ENCODE measurements around the gene ZNF629. TPM values are rescaled to one million over a fixed set of nuclear protein-coding genes. Genes with fewer than 3 reads are reported as not detected.

ZNF629 gene
- polyA plus RNA-seq, 3 donors: 0.27 to 2.0 (median 0.73) TPM

GRCh38 chr16:30744183-30744582 is 42.8 kb downstream of the ZNF629 start:
- peaks cover 40 to 58% of the 10 kb centered on the region in 2 donors for H3K36me3 ChIP-seq (replicated peaks in 1 of 2; ENCODE audit: control insufficient read depth in 1 of 2, insufficient read depth in 2 of 2, low read length in 2 of 2)
- H3K79me2 ChIP-seq (ENCODE audit: insufficient read depth, low read length): peaks cover 8% of the 10 kb centered on the region
- Mint-ChIP-seq H3K36me3 (peaks cover 42 to 55% of the 10 kb centered on the region in 2 donors), H3K4me1 (peaks cover 19% of the 10 kb centered on the region), H3K27me3 (ENCODE audit: low read depth in 3 of 3) (no peaks in the 10 kb centered on the region), H3K4me3 (no peak overlapping the region), H3K27ac (peak overlapping the region in 1 of 7 donors; percentile 60), H3K9me3 (peaks cover 0 to 1% (median 0%) of the 10 kb centered on the region in 7 donors)
- no peak for DNase-seq
- no peak overlapping the region for H3K4me3 ChIP-seq (replicated peaks in 1 of 3; ENCODE audit: low read depth in 2 of 3, low read length in 3 of 3)
- peaks cover 16 to 18% of the 10 kb centered on the region in 2 donors for H3K4me1 ChIP-seq (ENCODE audit: control insufficient read depth in 1 of 2, insufficient read depth in 2 of 2, low read length in 2 of 2)
- H4K20me1 ChIP-seq (ENCODE audit: insufficient read depth, low read length): peaks cover 15% of the 10 kb centered on the region
- H3K27me3 ChIP-seq (ENCODE audit: control insufficient read depth in 2 of 2, insufficient read depth in 2 of 2, low read length in 2 of 2): no peaks in the 10 kb centered on the region
- H3K9ac ChIP-seq (ENCODE audit: insufficient read depth, low read length, poor library complexity, severe bottlenecking): no peak overlapping the region
- H3K4me2 ChIP-seq (replicated peaks; ENCODE audit: extremely low read depth, low read length, poor library complexity, severe bottlenecking): no peak overlapping the region
- no peaks in the 10 kb centered on the region for H3K9me3 ChIP-seq (replicated peaks in 1 of 2; ENCODE audit: control insufficient read depth in 1 of 2, insufficient read depth in 1 of 2, low read length in 2 of 2)
- no peak for TF ChIP-seq CTCF (IDR thresholded peaks at IDR 0.05)
- intact Hi-C loops (cut with micrococcal nuclease): no loop called here
- H3K27ac ChIP-seq (ENCODE audit: low read depth in 1 of 2, low read length in 2 of 2): no peak overlapping the region
- no peak overlapping the region for H2AFZ ChIP-seq (ENCODE audit: insufficient read depth, low read depth, low read length, poor library complexity, severe bottlenecking)
- no CpG with 5 or more reads among the region's 2 CpGs for WGBS (ENCODE audit: insufficient coverage)

DNA sequence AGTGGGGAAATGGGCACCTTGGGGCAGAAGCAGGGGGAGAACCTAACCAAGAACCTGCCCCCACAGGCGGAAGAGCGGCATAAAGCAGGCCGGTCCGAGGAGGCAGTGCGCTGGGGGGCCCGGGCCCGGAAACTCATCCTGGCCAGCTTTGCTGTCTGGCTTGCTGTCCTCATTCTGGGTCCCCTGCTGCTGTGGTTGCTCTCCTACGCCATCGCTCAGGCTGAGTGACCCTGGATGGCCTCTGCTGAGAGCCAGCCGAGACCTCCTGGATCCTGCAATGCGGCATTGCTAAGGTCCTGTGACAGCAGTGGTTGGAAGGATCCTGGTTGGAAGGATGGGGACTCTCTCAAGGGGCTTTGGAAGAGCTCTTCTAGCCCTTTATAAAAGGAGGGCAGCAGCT is 43.3 kb downstream of the ZNF629 start:
- no peak for DNase-seq
- no peak overlapping the region for H3K4me3 Mint-ChIP-seq
- no peak overlapping the region for H2AFZ ChIP-seq (ENCODE audit: insufficient read depth, low read depth, low read length, poor library complexity, severe bottlenecking)
- H3K27me3 ChIP-seq (ENCODE audit: control insufficient read depth in 2 of 2, insufficient read depth in 2 of 2, low read length in 2 of 2): no peaks in the 10 kb centered on the region
- H3K27ac ChIP-seq (ENCODE audit: low read depth in 1 of 2, low read length in 2 of 2): no peak overlapping the region
- peaks cover 16% of the 10 kb centered on the region for H3K4me1 Mint-ChIP-seq
- H3K9ac ChIP-seq (ENCODE audit: insufficient read depth, low read length, poor library complexity, severe bottlenecking): no peak overlapping the region
- H3K27ac Mint-ChIP-seq: peak overlapping the region in 3 of 7 donors; percentile 21 to 70 (median 70)
- peaks cover 5% of the 10 kb centered on the region for H3K79me2 ChIP-seq (ENCODE audit: insufficient read depth, low read length)
- peaks cover 0 to 1% (median 0%) of the 10 kb centered on the region in 7 donors for H3K9me3 Mint-ChIP-seq
- H3K36me3 Mint-ChIP-seq: peaks cover 47 to 60% of the 10 kb centered on the region in 2 donors
- no peaks in the 10 kb centered on the region for H3K27me3 Mint-ChIP-seq (ENCODE audit: low read depth in 3 of 3)
- H4K20me1 ChIP-seq (ENCODE audit: insufficient read depth, low read length): peaks cover 20% of the 10 kb centered on the region
- no peaks in the 10 kb centered on the region for H3K9me3 ChIP-seq (replicated peaks in 1 of 2; ENCODE audit: control insufficient read depth in 1 of 2, insufficient read depth in 1 of 2, low read length in 2 of 2)
- no peak overlapping the region for H3K4me3 ChIP-seq (replicated peaks in 1 of 3; ENCODE audit: low read depth in 2 of 3, low read length in 3 of 3)
- H3K4me2 ChIP-seq (replicated peaks; ENCODE audit: extremely low read depth, low read length, poor library complexity, severe bottlenecking): no peak overlapping the region
- intact Hi-C loops (cut with micrococcal nuclease): no loop called here
- WGBS (ENCODE audit: insufficient coverage): 99% methylated on average over 11 of the region's 11 CpGs
- H3K4me1 ChIP-seq (ENCODE audit: control insufficient read depth in 1 of 2, insufficient read depth in 2 of 2, low read length in 2 of 2): peaks cover 14 to 16% of the 10 kb centered on the region in 2 donors
- peaks cover 44 to 62% of the 10 kb centered on the region in 2 donors for H3K36me3 ChIP-seq (replicated peaks in 1 of 2; ENCODE audit: control insufficient read depth in 1 of 2, insufficient read depth in 2 of 2, low read length in 2 of 2)
- no peak for TF ChIP-seq CTCF (IDR thresholded peaks at IDR 0.05)
